Measurements from ENCODE around the gene MYH15. TPM values are rescaled to one million over a fixed set of nuclear protein-coding genes. Genes with fewer than 3 reads are reported as not detected.

The MYH15 gene
- total RNA-seq, 4 donors from 2014 or later = 0.08 to 0.11 (median 0.10) TPM; not detected in 1

DNA sequence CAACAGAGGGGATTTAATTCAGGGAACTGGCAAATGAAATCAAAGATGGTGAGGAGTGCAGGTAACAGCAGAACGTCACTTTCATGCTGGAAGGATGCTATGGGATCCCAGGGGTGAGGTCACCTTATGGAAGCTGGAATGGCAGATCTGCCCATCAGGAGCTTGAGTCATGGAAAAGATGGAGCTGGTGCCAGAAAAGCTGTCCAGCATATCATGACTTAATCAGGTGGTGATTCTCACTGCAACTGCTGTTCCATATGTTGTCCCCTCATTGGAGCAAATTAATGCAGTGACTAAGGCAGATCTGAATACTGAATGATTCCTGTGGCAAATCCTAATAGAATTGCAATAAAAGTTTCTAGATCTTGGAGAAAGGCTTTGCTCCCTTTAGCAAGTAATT lies 175.7 kb downstream of the MYH15 start:
- H3K4me1 ChIP-seq = no peaks in the 10 kb centered on the region
- H3K27ac ChIP-seq = no peak overlapping the region
- H3K27me3 ChIP-seq = no peaks in the 10 kb centered on the region
- 85 to 89% methylated on average over 1 of the region's 1 CpG for WGBS, 2 donors
- no peak overlapping the region for H3K4me3 ChIP-seq (replicated peaks in 1 of 3)
- TF ChIP-seq POLR2A (IDR thresholded peaks at IDR 0.05) = no peak
- TF ChIP-seq, protein P1, sequence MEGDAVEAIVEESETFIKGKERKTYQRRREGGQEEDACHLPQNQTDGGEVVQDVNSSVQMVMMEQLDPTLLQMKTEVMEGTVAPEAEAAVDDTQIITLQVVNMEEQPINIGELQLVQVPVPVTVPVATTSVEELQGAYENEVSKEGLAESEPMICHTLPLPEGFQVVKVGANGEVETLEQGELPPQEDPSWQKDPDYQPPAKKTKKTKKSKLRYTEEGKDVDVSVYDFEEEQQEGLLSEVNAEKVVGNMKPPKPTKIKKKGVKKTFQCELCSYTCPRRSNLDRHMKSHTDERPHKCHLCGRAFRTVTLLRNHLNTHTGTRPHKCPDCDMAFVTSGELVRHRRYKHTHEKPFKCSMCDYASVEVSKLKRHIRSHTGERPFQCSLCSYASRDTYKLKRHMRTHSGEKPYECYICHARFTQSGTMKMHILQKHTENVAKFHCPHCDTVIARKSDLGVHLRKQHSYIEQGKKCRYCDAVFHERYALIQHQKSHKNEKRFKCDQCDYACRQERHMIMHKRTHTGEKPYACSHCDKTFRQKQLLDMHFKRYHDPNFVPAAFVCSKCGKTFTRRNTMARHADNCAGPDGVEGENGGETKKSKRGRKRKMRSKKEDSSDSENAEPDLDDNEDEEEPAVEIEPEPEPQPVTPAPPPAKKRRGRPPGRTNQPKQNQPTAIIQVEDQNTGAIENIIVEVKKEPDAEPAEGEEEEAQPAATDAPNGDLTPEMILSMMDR (IDR thresholded peaks at IDR 0.05) = no peak
- intact Hi-C loops (cut with DNase I) = no loop called here
- H3K36me3 ChIP-seq = no peaks in the 10 kb centered on the region
- DNase-seq = no peak
- H3K9me3 ChIP-seq = no peaks in the 10 kb centered on the region

DNA sequence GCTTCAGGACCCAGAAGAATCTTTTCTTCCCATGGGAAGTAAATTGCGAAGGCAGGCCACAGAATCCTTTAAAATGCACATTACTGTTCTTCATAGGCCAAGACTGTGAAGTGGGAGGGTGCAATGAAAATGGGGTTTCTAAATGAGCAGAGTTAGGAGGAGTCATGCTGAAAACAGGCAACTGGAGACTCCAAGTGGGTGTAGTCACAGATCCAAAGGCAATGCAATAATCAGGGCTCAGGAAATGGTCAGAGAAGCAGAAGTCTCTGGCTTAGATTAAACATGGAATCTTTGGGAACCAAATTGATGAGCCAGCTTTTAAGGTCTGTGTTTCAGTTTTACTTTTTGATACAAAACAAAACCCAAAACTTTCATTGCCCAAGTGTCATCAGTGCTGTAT lies 176.4 kb downstream of the MYH15 start:
- no peak for DNase-seq
- Histone ChIP-seq H3K4me3 (replicated peaks in 1 of 3) (no peak overlapping the region), H3K9me3 (no peaks in the 10 kb centered on the region), H3K4me1 (no peaks in the 10 kb centered on the region), H3K36me3 (no peaks in the 10 kb centered on the region), H3K27ac (no peak overlapping the region), H3K27me3 (no peaks in the 10 kb centered on the region)
- intact Hi-C loops (cut with DNase I) = no loop called here
- 94 to 96% methylated on average over 1 of the region's 1 CpG for WGBS, 2 donors
- TF ChIP-seq POLR2A (IDR thresholded peaks at IDR 0.05) = no peak
- TF ChIP-seq, protein P1 (IDR thresholded peaks at IDR 0.05) = no peak

DNA sequence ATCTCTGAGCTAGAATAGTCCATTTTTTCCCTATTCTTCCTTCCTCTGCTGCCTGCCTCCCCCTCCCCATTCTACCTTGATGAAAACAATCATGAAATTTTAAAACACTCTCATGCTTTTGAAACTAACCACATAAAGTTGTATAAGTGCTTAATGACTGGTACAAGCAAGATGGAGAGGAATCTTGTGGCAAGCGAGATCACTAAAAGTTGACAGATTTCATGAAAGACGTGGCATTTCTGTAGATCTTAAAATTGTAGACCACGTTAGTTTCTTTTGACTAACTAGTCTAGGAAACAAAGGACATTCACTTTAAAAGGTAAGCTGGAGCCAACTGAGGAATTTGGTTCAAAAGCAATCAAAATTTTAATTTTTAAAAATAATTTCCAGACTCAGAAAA lies 178.6 kb downstream of the MYH15 start:
- 91 to 95% methylated on average over 3 of the region's 3 CpGs for WGBS, 2 donors
- no peaks in the 10 kb centered on the region for H3K9me3 ChIP-seq
- H3K27me3 ChIP-seq = no peaks in the 10 kb centered on the region
- H3K36me3 ChIP-seq = no peaks in the 10 kb centered on the region
- H3K4me3 ChIP-seq (replicated peaks in 1 of 3) = no peak overlapping the region
- DNase-seq = no peak
- intact Hi-C loops (cut with DNase I) = no loop called here
- H3K27ac ChIP-seq = no peak overlapping the region
- TF ChIP-seq, protein P1 (IDR thresholded peaks at IDR 0.05) = no peak
- TF ChIP-seq POLR2A (IDR thresholded peaks at IDR 0.05) = no peak
- no peaks in the 10 kb centered on the region for H3K4me1 ChIP-seq

Other genes with a start within 250 kb of the MYH15 start
- gene HHLA2, start 214.0 kb downstream of the MYH15 start, total RNA-seq = not detected
- gene CIP2A, start 78.8 kb upstream of the MYH15 start, total RNA-seq = 1 to 10 TPM; 3.6 to 8.1 (median 3.8) TPM
- 10 to 100 TPM; 11.2 to 23.2 (median 18.7) TPM for gene DZIP3, start 79.1 kb upstream of the MYH15 start, total RNA-seq
- gene RETNLB, start 246.8 kb upstream of the MYH15 start, total RNA-seq = not detected

Measured in thyroid gland (tissue), 4 donors.